K562 (cell line): ENCODE results near the gene LRMDA. TPM values are rescaled to one million over a fixed set of nuclear protein-coding genes. Genes with fewer than 3 reads are reported as not detected.

Experiments
- ATAC-seq: fragments of 200-7000 bp; cut with Tn5 transposase; 3 replicates; pipeline ENCODE4 v1.9.1; 2020; ENCODE audit warnings: moderate library complexity
- BruUV-seq: library from RNA; stranded (reverse); fragments of 400-500 nt; replicated peaks from 2 replicates; lab custom pipeline; 2021; lab: Mats Ljungman, UMichigan
- CTCF ChIA-PET: fragments of 300-600 bp; formaldehyde crosslinking; extraction: SDS; loops from one replicate; lab custom pipeline; 2021; ENCODE audit warnings: low intra/inter-chr PET ratio; lab: Yijun Ruan, JAX
- POLR2A ChIA-PET: fragments of 300-600, 350-650 bp; sonication (Branson Sonifier 250); formaldehyde crosslinking; extraction: SDS; loops from one replicate; lab custom pipeline; 2021; ENCODE audit warnings: antibody characterized with exemption, inconsistent platforms; lab: Yijun Ruan, JAX
- DNase-seq, 4 experiments: peaks; one replicate each; pipeline versions ENCODE4 v3.0.0 to v3.0.0-alpha.2; 2011 to 2018; ENCODE audit warnings: low spot score in 3 of 4, mixed read lengths in 3 of 4; ENCODE audit errors: extremely low read depth in 1 of 4
- FAIRE-seq: peaks from 2 replicates; lab custom pipeline; 2011; peaks lifted over from hg19 to GRCh38; lab: Jason Lieb, UNC
- H2AFZ ChIP-seq: 2 replicates; pipeline ENCODE4 v1.6.0; 2011; ENCODE audit warnings: low read depth, low read length, control low read depth, inconsistent platforms
- H3K27ac ChIP-seq: fragments of 200-600 bp; 3 replicates; pipeline ENCODE4 v1.8.0; 2011; ENCODE audit warnings: low read depth, mild to moderate bottlenecking, control low read depth, inconsistent platforms, low read length, moderate library complexity, mixed read lengths; ENCODE audit errors: extremely low read depth
- H3K27me3 ChIP-seq, 2 experiments: fragments of 300-600 bp in 1 of 2; 2 replicates in 1 of 2; 3 replicates in 1 of 2; pipeline versions ENCODE4 v1.6.0 to v1.8.0; 2011; ENCODE audit warnings: inconsistent platforms in 2 of 2, low read length in 2 of 2, mild to moderate bottlenecking in 1 of 2, mixed read lengths in 1 of 2, moderate library complexity in 1 of 2; ENCODE audit not compliant: control insufficient read depth in 2 of 2, insufficient read depth in 2 of 2
- H3K36me3 ChIP-seq: fragments of 300-600 bp; 3 replicates; pipeline ENCODE4 v1.8.0; 2011; ENCODE audit warnings: mild to moderate bottlenecking, low read length, inconsistent platforms; ENCODE audit not compliant: control insufficient read depth, insufficient read depth
- H3K4me1 ChIP-seq, 2 experiments: fragments of 200-600 bp in 1 of 2; replicated peaks in 1 of 2; 2 replicates in 1 of 2; 3 replicates in 1 of 2; pipeline versions ENCODE4 v1.5.1 to v1.8.0; 2011; ENCODE audit warnings: inconsistent platforms in 2 of 2, low read length in 2 of 2, mild to moderate bottlenecking in 1 of 2, mixed read lengths in 1 of 2, moderate library complexity in 1 of 2; ENCODE audit not compliant: control insufficient read depth in 2 of 2, insufficient read depth in 2 of 2
- H3K4me2 ChIP-seq: 2 replicates; pipeline ENCODE4 v1.6.1; 2011; ENCODE audit warnings: low read length, control low read depth, inconsistent platforms, mixed read lengths; ENCODE audit not compliant: insufficient read depth
- H3K4me3 ChIP-seq: fragments of 200-600 bp; sonication (generic), shearing (Covaris generic); 2 replicates; pipeline ENCODE4 v1.5.1; 2016; ENCODE audit warnings: control low read depth, inconsistent platforms
- H3K79me2 ChIP-seq: fragments of 200-600 bp; 3 replicates; pipeline ENCODE4 v1.8.0; 2011; ENCODE audit warnings: low read length, inconsistent platforms; ENCODE audit not compliant: control insufficient read depth, insufficient read depth
- H3K9ac ChIP-seq, 2 experiments: 2 replicates each; pipeline versions ENCODE4 v1.6.0 to v1.6.1; 2011; ENCODE audit warnings: low read depth in 2 of 2, low read length in 2 of 2, control low read depth in 1 of 2, inconsistent platforms in 1 of 2, mild to moderate bottlenecking in 1 of 2, mixed read lengths in 1 of 2; ENCODE audit not compliant: insufficient read depth in 1 of 2
- H3K9me1 ChIP-seq: one replicate; pipeline ENCODE4 v1.6.0; 2011; ENCODE audit warnings: inconsistent platforms, mild to moderate bottlenecking, low read length, moderate library complexity; ENCODE audit not compliant: control insufficient read depth, insufficient read depth
- H3K9me3 ChIP-seq: replicated peaks from 2 replicates; pipeline ENCODE4 v1.5.1; 2011; ENCODE audit warnings: low read depth, low read length, inconsistent platforms; ENCODE audit not compliant: control insufficient read depth, insufficient read depth
- H4K20me1 ChIP-seq: replicated peaks from 2 replicates; pipeline ENCODE4 v1.6.1; 2011; ENCODE audit warnings: low read length, inconsistent platforms, mixed read lengths; ENCODE audit not compliant: control insufficient read depth, insufficient read depth
- GTF2E2 ChIP-seq: fragments of 200-800 bp; sonication (Bioruptor generic); IDR thresholded peaks from 2 replicates; pipeline ENCODE4 v1.6.1; 2016; ENCODE audit warnings: missing genetic modification characterization, missing compliant biosample characterization
- HMGXB4 ChIP-seq: sonication (generic); formaldehyde crosslinking; IDR thresholded peaks from 2 replicates; pipeline ENCODE4 v1.8.1; 2023; ENCODE audit warnings: mild to moderate bottlenecking, missing genetic modification reagents
- PHF8 ChIP-seq: fragments of 200-600 bp; sonication (generic); IDR thresholded peaks from 2 replicates; pipeline ENCODE4 v1.6.1; 2012; ENCODE audit warnings: mixed run types, mild to moderate bottlenecking, inconsistent platforms, low read length, moderate library complexity, borderline replicate concordance
- TOE1 ChIP-seq, 2 experiments: fragments of 450-650 bp in 1 of 2; sonication (generic) in 1 of 2; formaldehyde crosslinking in 1 of 2; IDR thresholded peaks; 2 replicates each; pipeline versions ENCODE4 v1.7.1 to v1.8.0; 2016 to 2022; ENCODE audit warnings: borderline replicate concordance in 2 of 2, mild to moderate bottlenecking in 2 of 2, antibody characterized with exemption in 1 of 2, inconsistent platforms in 1 of 2, low read depth in 1 of 2, missing genetic modification reagents in 1 of 2, moderate library complexity in 1 of 2
- WGBS: fragments of 100-300 bp; shearing (Covaris generic); methylation state at CpG from one replicate; pipeline ENCODE4 v1.1.6; 2016; ENCODE audit warnings: low coverage, mixed read lengths; ENCODE audit not compliant: insufficient coverage; ENCODE audit errors: missing lambda C conversion rate; 5-methylcytosine and 5-hydroxymethylcytosine counted together
- in situ Hi-C: fragments of 300-500 bp; cut with MboI; formaldehyde crosslinking; loops from 4 replicates; pipeline ENCODE4 v1.15.0; 2018; ENCODE audit warnings: inconsistent platforms, mixed read lengths
- intact Hi-C: fragments of 100-400 bp; cut with micrococcal nuclease; formaldehyde crosslinking; loops from 2 replicates; pipeline ENCODE4 v1.14.2; 2022
- polyA plus RNA-seq, 8 experiments: library from polyadenylated mRNA; depleted of rRNA in 4 of 8; stranded (reverse) in 5 of 8; unstranded in 3 of 8; fragments of >200 nt; fragmentation: Nextera tagmentation in 2 of 8; fragmentation: Illumina TruSeq in 1 of 8; extraction: Ambion mirVana in 2 of 8; extraction: Trizol in 1 of 8; gene quantifications; 2 replicates each; pipeline versions ENCODE4 v1.2.1 to v1.2.3, GENCODE V29; 2011 to 2014; ENCODE audit warnings: inconsistent platforms in 1 of 8, missing spikeins in 1 of 8
- total RNA-seq, 7 experiments: library from RNA; depleted of rRNA in 6 of 7; stranded (reverse); fragments of >200 nt in 6 of 7; fragmentation: Illumina TruSeq in 2 of 7; extraction: Trizol in 2 of 7; gene quantifications; 2 replicates each; pipeline versions ENCODE4 v1.2.1 to v1.2.3, GENCODE V29; 2011 to 2021; ENCODE audit warnings: low replicate concordance in 1 of 7

The LRMDA gene
- total and polyA plus RNA-seq, 9 of the 15 experiments (the other 6 are each of a cell fraction or from before 2014, with no cell fraction given) = 0.25 TPM; not detected in 8

- Histone ChIP-seq H3K4me2 (no peak overlapping the region), H4K20me1 (no peaks in the 10 kb centered on the region), H2AFZ (no peak overlapping the region), H3K9ac (no peak overlapping the region), H3K79me2 (no peaks in the 10 kb centered on the region), H3K4me1 (no peaks in the 10 kb centered on the region), H3K9me3 (no peaks in the 10 kb centered on the region), H3K9me1 (no peaks in the 10 kb centered on the region), H3K27ac (no peak overlapping the region), H3K36me3 (no peaks in the 10 kb centered on the region), H3K27me3 (no peaks in the 10 kb centered on the region), H3K4me3 (no peak overlapping the region)
- intact Hi-C loops (no loop called here), in situ Hi-C loops (no loop called here)
- no peak for FAIRE-seq
- no peak for TF ChIP-seq GTF2E2 (tag)
- TF ChIP-seq TOE1 (IDR thresholded peaks at IDR 0.05; ENCODE audit: borderline replicate concordance) = no peak
- TF ChIP-seq TOE1 (CRISPR knock-in tag; IDR thresholded peaks at IDR 0.05; ENCODE audit: borderline replicate concordance, low read depth) = no peak
- TF ChIP-seq HMGXB4 (CRISPR knock-in tag) = no peak
- 0 out of 2 replicates have a peak, but pooled peaks have one; percentile 8 for TF ChIP-seq PHF8
- CTCF ChIA-PET = no interaction called here
- DNase-seq = no peak
- BruUV-seq = no TSS peak
- POLR2A ChIA-PET = no interaction called here
- 0% methylated on average over 5 of the region's 5 CpGs for WGBS
- ATAC-seq = no peak
Observed at GRCh38 chr10:75825235-75825634, 393.8 kb downstream of the LRMDA start.
